HepG2 (cell line): Measurements from ENCODE around the gene LMCD1. TPM values are rescaled to one million over a fixed set of nuclear protein-coding genes. Genes with fewer than 3 reads are reported as not detected.

Experiments used
- ATAC-seq: fragments of 200-7000 bp; cut with Tn5 transposase; 3 replicates; pipeline ENCODE4 v1.9.1; 2020; ENCODE audit warnings: mild to moderate bottlenecking, moderate library complexity
- BruUV-seq: library from RNA; stranded (reverse); fragments of 400-500 nt; replicated peaks from 2 replicates; lab custom pipeline; 2021; lab: Mats Ljungman, UMichigan
- CTCF ChIA-PET: fragments of 300-600 bp; formaldehyde crosslinking; extraction: SDS; loops from one replicate; lab custom pipeline; 2021; ENCODE audit warnings: low total read pairs, inconsistent platforms, low intra/inter-chr PET ratio; lab: Yijun Ruan, JAX
- POLR2A ChIA-PET: fragments of 350-600 bp; sonication (Branson Sonifier 250); formaldehyde crosslinking; loops from one replicate; lab custom pipeline; 2020; ENCODE audit warnings: antibody characterized with exemption, inconsistent platforms; lab: Yijun Ruan, JAX
- DNase-seq: peaks from one replicate; pipeline ENCODE4 v3.0.0-alpha.2; 2015; ENCODE audit warnings: low spot score
- FAIRE-seq: peaks from 3 replicates; lab custom pipeline; 2011; peaks lifted over from hg19 to GRCh38; lab: Jason Lieb, UNC
- H2AFZ ChIP-seq: one replicate; pipeline ENCODE4 v1.6.1; 2011; ENCODE audit warnings: low read length, inconsistent platforms
- H3K27ac ChIP-seq: fragments of 300-600 bp; 3 replicates; pipeline ENCODE4 v1.8.0; 2011; ENCODE audit warnings: mixed run types, mild to moderate bottlenecking, mixed read lengths, low read length, inconsistent platforms; ENCODE audit not compliant: insufficient read depth; ENCODE audit errors: extremely low read length
- H3K27me3 ChIP-seq, 2 experiments: fragments of 200-600 bp in 1 of 2; 2 replicates in 1 of 2; 3 replicates in 1 of 2; pipeline versions ENCODE4 v1.6.0 to v1.8.0; 2011; ENCODE audit warnings: low read length in 2 of 2, mild to moderate bottlenecking in 2 of 2, moderate library complexity in 2 of 2, inconsistent platforms in 1 of 2; ENCODE audit not compliant: insufficient read depth in 2 of 2, control insufficient read depth in 1 of 2
- H3K36me3 ChIP-seq, 2 experiments: fragments of 200-600 bp in 1 of 2; replicated peaks in 1 of 2; 2 replicates in 1 of 2; 3 replicates in 1 of 2; pipeline versions ENCODE4 v1.5.1 to v1.8.0; 2011; ENCODE audit warnings: low read length in 2 of 2, inconsistent platforms in 1 of 2; ENCODE audit not compliant: insufficient read depth in 2 of 2, control insufficient read depth in 1 of 2
- H3K4me1 ChIP-seq: 2 replicates; pipeline ENCODE4 v1.5.1; 2012; ENCODE audit warnings: low read length, inconsistent platforms; ENCODE audit not compliant: insufficient read depth
- H3K4me2 ChIP-seq: 2 replicates; pipeline ENCODE4 v1.6.0; 2011; ENCODE audit warnings: low read depth, low read length, inconsistent platforms
- H3K4me3 ChIP-seq, 3 experiments: fragments of 200-600 bp in 1 of 3; sonication (generic), shearing (Covaris generic) in 1 of 3; replicated peaks in 1 of 3; 2 replicates each; pipeline ENCODE4 v1.5.1; 2011 to 2016; ENCODE audit warnings: low read length in 3 of 3, inconsistent platforms in 2 of 3, low read depth in 2 of 3, mild to moderate bottlenecking in 2 of 3, control low read depth in 1 of 3, mixed read lengths in 1 of 3; ENCODE audit not compliant: insufficient read depth in 1 of 3
- H3K79me2 ChIP-seq: one replicate; pipeline ENCODE4 v1.6.1; 2011; ENCODE audit warnings: low read length, inconsistent platforms; ENCODE audit not compliant: insufficient read depth
- H3K9ac ChIP-seq: 2 replicates; pipeline ENCODE4 v1.6.0; 2011; ENCODE audit warnings: mild to moderate bottlenecking, low read depth, low read length, inconsistent platforms; ENCODE audit not compliant: insufficient read depth
- H3K9me3 ChIP-seq: 2 replicates; pipeline ENCODE4 v1.5.1; 2012; ENCODE audit warnings: mild to moderate bottlenecking, low read length
- H4K20me1 ChIP-seq: 2 replicates; pipeline ENCODE4 v1.6.0; 2011; ENCODE audit warnings: inconsistent platforms, mild to moderate bottlenecking, low read length, moderate library complexity; ENCODE audit not compliant: insufficient read depth
- HMG20A ChIP-seq: IDR thresholded peaks from 2 replicates; pipeline ENCODE4 v1.6.1; 2016; ENCODE audit warnings: borderline replicate concordance
- LBX2 ChIP-seq: sonication (generic); formaldehyde crosslinking; IDR thresholded peaks from 2 replicates; pipeline ENCODE4 v1.5.0; 2020; ENCODE audit warnings: missing genetic modification reagents, mild to moderate bottlenecking, borderline replicate concordance
- MAF1 ChIP-seq: sonication (generic); formaldehyde crosslinking; IDR thresholded peaks from 2 replicates; pipeline ENCODE4 v1.5.0; 2020; ENCODE audit warnings: missing genetic modification reagents, borderline replicate concordance
- ZBTB2 ChIP-seq: sonication (generic); formaldehyde crosslinking; IDR thresholded peaks from 2 replicates; pipeline ENCODE4 v1.8.0; 2022; ENCODE audit warnings: low read depth, missing genetic modification reagents
- ZNF724P ChIP-seq: sonication (generic); formaldehyde crosslinking; IDR thresholded peaks from 2 replicates; pipeline ENCODE4 v1.8.0; 2022; ENCODE audit warnings: missing genetic modification reagents, borderline replicate concordance
- ZNF776 ChIP-seq: sonication (generic); formaldehyde crosslinking; IDR thresholded peaks from 2 replicates; pipeline ENCODE4 v1.4.0; 2020; ENCODE audit warnings: mild to moderate bottlenecking, missing genetic modification reagents
- ZNF841 ChIP-seq: sonication (generic); formaldehyde crosslinking; IDR thresholded peaks from 2 replicates; pipeline ENCODE4 v1.8.1; 2023; ENCODE audit warnings: missing genetic modification reagents, borderline replicate concordance
- WGBS: methylation state at CpG from one replicate; pipeline ENCODE4 v1.1.6; 2017; ENCODE audit warnings: low lambda C conversion rate; 5-methylcytosine and 5-hydroxymethylcytosine counted together
- in situ Hi-C: cut with HindIII; loops from 2 replicates; pipeline ENCODE4 v1.10.0; 2017; ENCODE audit warnings: low pct_unique_long_range_greater_than_20kb; ENCODE audit not compliant: extremely low pct_ligation_motif_present
- intact Hi-C: fragments of 100-400 bp; cut with micrococcal nuclease; formaldehyde crosslinking; loops from one replicate; pipeline ENCODE4 v1.10.0; 2022; ENCODE audit not compliant: unreplicated experiment
- polyA plus RNA-seq, 8 experiments: library from polyadenylated mRNA; depleted of rRNA in 3 of 8; stranded (reverse) in 7 of 8; unstranded in 1 of 8; fragments of >200 nt; fragmentation: Illumina TruSeq in 4 of 8; extraction: Trizol in 4 of 8; gene quantifications; 2 replicates each; pipeline versions ENCODE4 v1.2.1 to v1.2.3, GENCODE V29; 2011 to 2016; ENCODE audit warnings: low read depth in 4 of 8, missing spikeins in 1 of 8, mixed read lengths in 1 of 8; ENCODE audit not compliant: insufficient read depth in 1 of 8
- total RNA-seq, 5 experiments: library from RNA; depleted of rRNA; stranded (reverse); fragments of >200 nt; fragmentation: Illumina TruSeq; extraction: Trizol; gene quantifications; 2 replicates each; pipeline ENCODE4 v1.2.3, GENCODE V29; 2016; ENCODE audit warnings: low read depth in 1 of 5

Gene LMCD1
- total and polyA plus RNA-seq, 2 of the 13 experiments (the other 11 are each of a cell fraction or from before 2014, with no cell fraction given) = 6.2 to 7.1 TPM

GRCh38 chr3:8491271-8492144, 10.1 kb upstream of the LMCD1 start:
- WGBS = 63% methylated on average over 7 of the region's 9 CpGs
- no TSS peak for BruUV-seq
- Histone ChIP-seq H3K4me2 (no peak overlapping the region), H3K9me3 (no peaks in the 10 kb centered on the region)
- TF ChIP-seq ZNF776 (CRISPR knock-in tag) (no peak), ZBTB2 (CRISPR knock-in tag) (no peak), MAF1 (no peak), LBX2 (CRISPR knock-in tag) (no peak), ZNF724P (CRISPR knock-in tag) (no peak), ZNF841 (CRISPR knock-in tag) (no peak), HMG20A (no peak)
- TF ChIP-seq, all 625 proteins: peak for 0
- FAIRE-seq (no peak), ATAC-seq (no peak), DNase-seq (no peak)
- H3K4me1 ChIP-seq = peaks cover 47% of the 10 kb centered on the region
- ChIA-PET POLR2A (interaction anchor here (2.8 kb wide), 1 partner anchor 10 kb away, joined by 21 read pairs; the partner anchor contains the start of gene LMCD1), CTCF (no interaction called here)
- H3K27ac ChIP-seq = no peak overlapping the region
- intact Hi-C loops (no loop called here), in situ Hi-C loops (no loop called here)
- H3K4me3 ChIP-seq = no peak overlapping the region
- H3K27me3 ChIP-seq = no peaks in the 10 kb centered on the region
- H3K9ac ChIP-seq = no peak overlapping the region
- no peaks in the 10 kb centered on the region for H4K20me1 ChIP-seq
- H3K36me3 ChIP-seq = no peaks in the 10 kb centered on the region
- no peak overlapping the region for H2AFZ ChIP-seq
- no peaks in the 10 kb centered on the region for H3K79me2 ChIP-seq
